Measurements from ENCODE around the gene TMEM106A.

The TMEM106A gene

DNA sequence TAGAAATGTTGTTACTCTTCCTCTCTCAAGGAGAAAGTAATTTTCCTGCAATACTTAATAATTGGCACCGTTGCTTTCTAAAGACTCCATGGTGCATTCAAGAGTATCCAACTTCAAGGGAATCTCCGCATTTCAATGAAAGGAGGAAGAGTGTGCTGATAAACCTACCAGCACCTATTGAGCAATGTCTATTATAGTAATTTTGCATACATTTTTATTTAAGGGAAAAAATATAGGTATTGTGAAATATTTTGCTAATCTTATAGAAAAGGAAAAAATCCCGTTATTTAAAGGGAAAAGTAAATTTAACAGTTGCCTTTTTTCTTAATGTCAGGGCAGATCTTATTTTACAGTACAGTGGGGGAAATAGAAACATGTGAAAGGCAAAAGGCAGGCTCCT is 1.1 kb upstream of the TMEM106A start:
- peaks cover 29 to 41% (median 36%) of the 10 kb centered on the region in 10 experiments for H3K4me1 ChIP-seq
- H3K9ac ChIP-seq, result peak overlapping the region in 8 of 11 experiments; percentile 78 to 98 (median 94); a peak in 13 of 22 replicates
- peak overlapping the region in 8 of 10 experiments; percentile 64 to 91 (median 86); a peak in 13 of 20 replicates for H3K4me3 ChIP-seq
- peaks cover 0 to 29% (median 1%) of the 10 kb centered on the region in 11 experiments; a peak in 8 of 22 replicates for H4K20me1 ChIP-seq
- peak in 2 of 11 experiments; percentile 31 to 50; a peak in 3 of 22 replicates for TF ChIP-seq Cebpa-rat (IDR thresholded peaks at IDR 0.05)
- H3K27ac ChIP-seq, result peak overlapping the region in 8 of 11 experiments; percentile 72 to 98 (median 90); a peak in 12 of 22 replicates
- H3K9me3 ChIP-seq (replicated peaks in 1 of 11), result no peaks in the 10 kb centered on the region
- no peaks in the 10 kb centered on the region for H3K27me3 ChIP-seq
- peaks cover 4 to 75% (median 24%) of the 10 kb centered on the region in 11 experiments; a peak in 18 of 22 replicates for H3K36me3 ChIP-seq
- peak overlapping the region; percentile 69 to 98 (median 83) for H3K4me2 ChIP-seq

GRCh38 chr17:43211123-43211479 is 574 bp upstream of the TMEM106A start:
- no peak for TF ChIP-seq Cebpa-rat (IDR thresholded peaks at IDR 0.05)
- Histone ChIP-seq H3K4me1 (peaks cover 29 to 46% (median 37%) of the 10 kb centered on the region in 10 experiments), H4K20me1 (peaks cover 0 to 34% (median 6%) of the 10 kb centered on the region in 11 experiments; a peak in 9 of 22 replicates), H3K27me3 (no peaks in the 10 kb centered on the region), H3K36me3 (peaks cover 9 to 75% (median 30%) of the 10 kb centered on the region in 11 experiments; a peak in 21 of 22 replicates), H3K27ac (peak overlapping the region; percentile 60 to 98 (median 88); a peak in 21 of 22 replicates), H3K9ac (peak overlapping the region; percentile 78 to 98 (median 90)), H3K4me3 (peak overlapping the region; percentile 64 to 91 (median 84)), H3K9me3 (replicated peaks in 1 of 11) (no peaks in the 10 kb centered on the region), H3K4me2 (peak overlapping the region; percentile 69 to 98 (median 83))

GRCh38 chr17:43212641-43213490 is 1.2 kb downstream of the TMEM106A start:
- Histone ChIP-seq H3K4me3 (peak overlapping the region; percentile 64 to 91 (median 84)), H3K27me3 (no peaks in the 10 kb centered on the region), H3K9ac (peak overlapping the region; percentile 78 to 98 (median 90)), H3K9me3 (replicated peaks in 1 of 11) (no peaks in the 10 kb centered on the region), H3K4me1 (peaks cover 34 to 64% (median 43%) of the 10 kb centered on the region in 10 experiments), H3K27ac (peak overlapping the region; percentile 59 to 98 (median 89)), H3K4me2 (peak overlapping the region; percentile 86 to 100 (median 98)), H3K36me3 (peaks cover 18 to 75% (median 46%) of the 10 kb centered on the region in 11 experiments; a peak in 21 of 22 replicates), H4K20me1 (peaks cover 0 to 52% (median 18%) of the 10 kb centered on the region in 11 experiments; a peak in 12 of 22 replicates)
- no peak for TF ChIP-seq Cebpa-rat (IDR thresholded peaks at IDR 0.05)

GRCh38 chr17:43213545-43213944 is 1.9 kb downstream of the TMEM106A start:
- peak overlapping the region; percentile 59 to 98 (median 89); a peak in 18 of 22 replicates for H3K27ac ChIP-seq
- H3K9ac ChIP-seq, result peak overlapping the region; percentile 78 to 98 (median 90); a peak in 20 of 22 replicates
- peaks cover 34 to 71% (median 43%) of the 10 kb centered on the region in 10 experiments for H3K4me1 ChIP-seq
- H4K20me1 ChIP-seq, result peaks cover 0 to 58% (median 18%) of the 10 kb centered on the region in 11 experiments; a peak in 12 of 22 replicates
- peak overlapping the region in 8 of 10 experiments; percentile 80 to 91 (median 86); a peak in 16 of 20 replicates for H3K4me3 ChIP-seq
- TF ChIP-seq Cebpa-rat (IDR thresholded peaks at IDR 0.05), result no peak
- H3K4me2 ChIP-seq, result peak overlapping the region; percentile 86 to 100 (median 98)
- H3K27me3 ChIP-seq, result no peaks in the 10 kb centered on the region
- peaks cover 18 to 75% (median 53%) of the 10 kb centered on the region in 11 experiments; a peak in 21 of 22 replicates for H3K36me3 ChIP-seq
- H3K9me3 ChIP-seq (replicated peaks in 1 of 11), result no peaks in the 10 kb centered on the region

DNA sequence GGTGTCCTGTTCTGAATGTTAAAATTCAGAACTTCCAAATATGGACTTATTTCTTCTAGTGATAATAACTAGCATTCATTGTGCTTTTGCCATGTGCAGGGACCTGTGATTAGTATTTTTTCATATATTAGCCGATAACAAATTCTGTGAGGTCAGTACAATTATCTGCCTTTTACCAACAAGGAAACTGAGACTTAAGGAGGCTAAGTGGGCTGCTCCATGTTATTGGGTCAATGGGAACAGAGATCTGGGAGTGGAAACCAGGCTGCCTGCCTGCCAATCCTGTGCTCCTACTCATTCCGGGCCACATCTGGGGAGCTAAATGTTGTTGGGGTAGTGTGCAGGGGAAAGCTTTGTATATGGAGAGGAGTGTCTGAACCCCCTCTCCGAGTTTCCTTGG is 3.7 kb downstream of the TMEM106A start:
- TF ChIP-seq Cebpa-rat (IDR thresholded peaks at IDR 0.05), result no peak
- H3K27me3 ChIP-seq, result no peaks in the 10 kb centered on the region
- H3K4me1 ChIP-seq, result peaks cover 48 to 85% (median 58%) of the 10 kb centered on the region in 10 experiments

GRCh38 chr17:43216369-43216761 is 4.7 kb downstream of the TMEM106A start:
- H3K27ac ChIP-seq, result no peak overlapping the region
- no peaks in the 10 kb centered on the region for H3K27me3 ChIP-seq
- TF ChIP-seq Cebpa-rat (IDR thresholded peaks at IDR 0.05), result no peak
- H3K36me3 ChIP-seq, result peaks cover 18 to 84% (median 58%) of the 10 kb centered on the region in 11 experiments; a peak in 21 of 22 replicates
- peak overlapping the region in 4 of 11 experiments; percentile 1 to 100 (median 96); a peak in 7 of 22 replicates for H3K4me2 ChIP-seq
- H3K4me3 ChIP-seq, result no peak overlapping the region
- peaks cover 0 to 87% (median 33%) of the 10 kb centered on the region in 11 experiments; a peak in 14 of 22 replicates for H4K20me1 ChIP-seq
- H3K9me3 ChIP-seq (replicated peaks in 1 of 11), result no peaks in the 10 kb centered on the region
- peaks cover 49 to 86% (median 60%) of the 10 kb centered on the region in 10 experiments for H3K4me1 ChIP-seq
- H3K9ac ChIP-seq, result no peak overlapping the region

More for the DNA sequence above, 3.7 kb downstream of the TMEM106A start:
- Histone ChIP-seq H3K36me3 (peaks cover 18 to 75% (median 58%) of the 10 kb centered on the region in 11 experiments; a peak in 21 of 22 replicates), H4K20me1 (peaks cover 0 to 76% (median 26%) of the 10 kb centered on the region in 11 experiments; a peak in 13 of 22 replicates), H3K27ac (no peak overlapping the region), H3K9me3 (replicated peaks in 1 of 11) (no peaks in the 10 kb centered on the region), H3K4me3 (no peak overlapping the region), H3K9ac (peak overlapping the region in 1 of 11 experiments; percentile 14; a peak in 1 of 22 replicates), H3K4me2 (peak overlapping the region in 3 of 11 experiments; percentile 94 to 100 (median 99); a peak in 6 of 22 replicates)

DNA sequence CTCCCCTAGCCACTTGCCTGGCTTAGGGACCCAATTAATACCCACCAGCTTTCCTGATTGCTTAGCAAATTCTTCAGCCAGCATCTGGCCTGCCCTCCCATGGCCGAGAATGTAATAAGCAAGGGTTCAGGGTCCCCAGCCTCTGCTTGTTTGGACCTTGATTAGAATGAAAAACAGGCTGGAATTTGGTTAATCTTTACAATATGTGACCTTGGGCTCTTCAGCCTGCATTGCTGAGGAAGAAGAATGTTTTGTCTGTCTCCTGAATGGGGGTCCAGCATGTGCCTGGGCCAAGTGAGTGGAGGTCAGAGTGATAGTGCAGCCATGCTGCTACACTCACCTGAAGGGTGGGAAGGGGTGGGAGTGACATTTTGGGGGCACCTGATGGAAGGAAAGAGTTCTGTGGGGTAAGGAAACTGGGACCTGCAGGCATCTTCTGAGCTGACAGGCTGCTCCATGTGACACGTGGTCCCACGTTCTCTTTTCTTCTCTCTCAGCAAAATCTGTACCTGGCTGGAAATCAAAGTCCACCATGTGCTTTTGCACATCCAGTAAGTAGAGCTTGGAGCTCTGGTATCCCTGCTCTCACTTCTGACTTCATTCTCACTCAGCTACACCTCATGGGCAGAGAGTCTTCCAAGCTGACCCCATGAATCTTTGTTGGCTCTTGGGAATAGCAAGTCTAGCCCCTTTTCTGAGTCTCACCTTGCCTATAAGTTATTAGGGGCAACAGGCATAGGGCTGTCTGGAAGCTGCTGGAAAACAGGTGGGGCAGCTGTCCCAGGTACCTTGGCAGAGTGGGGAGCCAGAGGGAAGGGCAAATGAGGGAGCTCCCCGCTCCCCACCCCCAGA is 5.3 kb downstream of the TMEM106A start:
- no peak for TF ChIP-seq Cebpa-rat (IDR thresholded peaks at IDR 0.05)
- peak overlapping the region in 6 of 11 experiments; percentile 1 to 100 (median 64); a peak in 9 of 22 replicates for H3K4me2 ChIP-seq
- peaks cover 0 to 93% (median 33%) of the 10 kb centered on the region in 11 experiments; a peak in 14 of 22 replicates for H4K20me1 ChIP-seq
- H3K9ac ChIP-seq, result peak overlapping the region in 2 of 11 experiments; percentile 31 to 40; a peak in 2 of 22 replicates
- peaks cover 54 to 89% (median 64%) of the 10 kb centered on the region in 10 experiments for H3K4me1 ChIP-seq
- H3K36me3 ChIP-seq, result peaks cover 18 to 90% (median 58%) of the 10 kb centered on the region in 11 experiments; a peak in 21 of 22 replicates
- H3K9me3 ChIP-seq (replicated peaks in 1 of 11), result no peaks in the 10 kb centered on the region
- H3K27ac ChIP-seq, result no peak overlapping the region
- no peak overlapping the region for H3K4me3 ChIP-seq
- no peaks in the 10 kb centered on the region for H3K27me3 ChIP-seq

All from BLaER1 treated with 17β-estradiol and CSF1 and Interleukin-3, amounts not matched to agents 10 nM and 100 nM (cell line).